Measurements from ENCODE around the gene CTDNEP1.
"Not testable (repeated sequence)": the region's sequence is repeated elsewhere in the genome, so short reads cannot be mapped to it uniquely, and the experiment has no call there.

The CTDNEP1 gene

DNA sequence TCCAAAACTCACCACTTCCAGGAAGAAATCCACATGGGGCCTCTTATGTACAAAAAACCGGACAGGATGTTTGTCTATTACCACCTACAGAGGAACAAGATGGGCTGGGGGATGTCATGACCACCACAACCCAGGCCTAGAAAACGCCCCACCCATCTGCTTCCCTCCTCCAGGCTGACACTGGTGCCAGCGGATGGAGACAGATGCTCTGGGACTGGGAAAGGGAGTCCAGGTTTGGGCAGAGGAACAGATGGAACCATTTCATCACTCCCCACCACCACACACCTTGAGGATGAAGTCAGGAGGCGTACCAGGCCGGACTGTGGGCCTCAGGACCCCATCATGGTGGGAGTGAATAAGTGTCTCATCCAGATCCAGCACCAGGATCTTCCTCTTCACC lies 4.8 kb downstream of the CTDNEP1 start:
- DNase-seq (ENCODE audit: low spot score) = no peak

DNA sequence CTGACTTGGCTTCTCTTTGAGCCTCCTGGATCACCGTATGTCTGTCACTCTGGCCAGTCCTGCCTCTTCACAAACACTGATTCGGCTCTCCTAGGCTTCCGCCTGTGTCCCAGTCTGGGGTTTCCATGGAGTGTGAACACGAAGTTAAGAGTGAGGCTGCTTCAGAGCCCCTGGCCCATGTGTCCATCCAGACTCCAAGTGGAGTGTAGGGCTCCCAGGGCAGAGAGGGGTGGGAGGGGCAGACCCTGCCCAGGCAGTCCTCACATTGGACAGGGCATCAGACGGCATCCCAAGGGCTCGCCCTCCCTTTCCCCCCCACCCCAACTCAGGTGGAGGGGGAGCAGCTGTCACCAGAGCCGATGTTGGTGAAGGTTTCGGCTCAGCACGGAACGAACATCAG lies 7.7 kb downstream of the CTDNEP1 start:
- DNase-seq (ENCODE audit: low spot score) = not testable (repeated sequence)

DNA sequence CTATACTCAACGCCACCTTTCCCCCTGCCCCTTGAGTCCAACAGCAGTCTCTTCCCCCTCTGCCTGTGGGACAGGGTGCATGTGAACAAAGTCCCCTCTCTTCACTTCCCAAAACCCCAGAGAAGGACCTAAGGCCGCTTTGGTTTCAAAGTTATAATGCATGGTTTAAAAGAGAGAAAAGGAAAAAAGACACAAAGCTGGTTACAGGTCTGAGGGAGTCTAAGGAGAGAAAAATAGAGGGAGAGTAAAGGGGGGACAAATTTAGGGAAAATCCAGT lies 8.1 kb downstream of the CTDNEP1 start:
- no peak for DNase-seq (ENCODE audit: low spot score)

DNA sequence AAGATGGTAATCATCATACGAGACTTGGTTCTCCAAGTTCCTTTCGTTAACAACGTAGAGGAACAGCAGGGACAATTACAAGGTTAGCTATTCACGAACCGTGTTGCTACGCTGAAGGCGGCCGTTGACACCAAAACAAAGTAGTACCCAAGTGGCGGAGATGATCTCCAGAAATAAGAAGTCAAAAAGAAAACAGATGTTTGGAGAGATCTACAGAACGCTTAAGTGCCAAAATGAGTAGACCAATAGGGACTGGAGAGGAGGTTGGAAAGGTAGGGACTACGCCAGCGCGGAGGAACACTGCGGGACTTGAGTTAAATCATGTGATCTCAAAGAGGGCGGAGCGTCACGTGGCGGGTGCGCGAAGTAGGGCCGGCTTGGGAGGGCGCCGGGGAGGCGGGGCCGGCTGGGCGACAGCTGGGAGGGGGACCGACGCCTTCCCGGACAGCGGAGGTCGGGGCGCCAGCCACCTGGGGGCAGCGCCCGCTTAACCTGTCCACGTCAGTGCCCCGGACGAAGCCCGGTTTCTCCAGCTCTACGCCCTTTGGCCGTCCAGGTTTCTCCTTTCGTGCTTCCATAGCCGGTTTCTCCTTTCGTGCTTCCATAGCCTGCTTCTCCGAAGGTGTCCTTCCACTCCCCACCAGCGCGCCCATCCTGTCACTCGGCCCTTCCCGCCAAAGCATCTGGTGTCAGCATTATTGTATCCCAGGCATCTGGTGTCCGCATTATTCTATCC lies 8.6 kb downstream of the CTDNEP1 start:
- peak; percentile 94 for DNase-seq (ENCODE audit: low spot score)

DNA sequence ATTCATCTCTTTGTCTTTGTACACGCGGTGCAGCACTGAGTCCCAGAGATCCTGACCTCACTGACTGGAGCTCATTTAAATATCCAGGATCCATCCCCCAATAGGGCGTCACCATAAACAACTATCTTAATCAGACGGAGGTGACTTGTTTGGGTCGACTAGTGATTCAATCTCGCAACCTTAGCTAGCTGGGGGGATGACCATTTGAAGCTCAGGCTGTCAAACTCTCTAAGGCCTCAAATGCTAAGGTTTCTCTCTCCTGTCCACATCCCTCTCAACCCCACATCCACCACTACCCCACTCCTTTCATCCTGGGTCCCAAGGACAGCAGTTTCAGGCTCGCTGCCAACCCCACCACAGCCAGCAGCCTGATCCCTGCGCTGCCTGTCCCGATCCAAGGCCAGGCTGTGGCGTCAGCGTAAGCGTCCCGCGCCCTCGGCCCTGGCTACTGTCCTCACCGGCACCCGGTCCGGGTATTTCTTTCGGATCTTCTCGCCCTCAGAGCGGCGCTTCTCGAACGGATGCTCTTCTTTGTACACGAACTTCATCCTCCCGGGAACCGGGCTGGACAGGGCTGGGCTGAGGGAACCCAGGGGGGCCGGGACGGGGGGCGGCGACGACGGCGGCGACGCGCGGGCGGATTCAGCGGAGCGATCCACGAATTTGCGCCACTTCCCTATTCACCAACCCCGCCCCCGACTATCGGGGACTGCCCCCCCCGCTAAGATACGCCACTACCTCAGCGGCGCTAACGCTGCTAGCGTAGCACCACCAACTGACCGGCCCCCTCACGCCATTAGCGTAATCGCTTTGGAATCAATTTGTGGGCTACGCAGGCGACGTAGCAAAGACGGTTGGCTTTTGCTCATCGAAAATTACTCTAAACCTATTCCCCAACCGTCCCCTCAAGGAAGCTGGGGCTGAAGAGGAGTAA lies 9.5 kb downstream of the CTDNEP1 start, which contains the start of gene GABARAP:
Gene GABARAP (minus strand): TSS at position 667 of the 934 bp plus-strand sequence. CDS start 119 bp downstream, at position 548.
- DNase-seq (ENCODE audit: low spot score) = peak; percentile 95

DNA sequence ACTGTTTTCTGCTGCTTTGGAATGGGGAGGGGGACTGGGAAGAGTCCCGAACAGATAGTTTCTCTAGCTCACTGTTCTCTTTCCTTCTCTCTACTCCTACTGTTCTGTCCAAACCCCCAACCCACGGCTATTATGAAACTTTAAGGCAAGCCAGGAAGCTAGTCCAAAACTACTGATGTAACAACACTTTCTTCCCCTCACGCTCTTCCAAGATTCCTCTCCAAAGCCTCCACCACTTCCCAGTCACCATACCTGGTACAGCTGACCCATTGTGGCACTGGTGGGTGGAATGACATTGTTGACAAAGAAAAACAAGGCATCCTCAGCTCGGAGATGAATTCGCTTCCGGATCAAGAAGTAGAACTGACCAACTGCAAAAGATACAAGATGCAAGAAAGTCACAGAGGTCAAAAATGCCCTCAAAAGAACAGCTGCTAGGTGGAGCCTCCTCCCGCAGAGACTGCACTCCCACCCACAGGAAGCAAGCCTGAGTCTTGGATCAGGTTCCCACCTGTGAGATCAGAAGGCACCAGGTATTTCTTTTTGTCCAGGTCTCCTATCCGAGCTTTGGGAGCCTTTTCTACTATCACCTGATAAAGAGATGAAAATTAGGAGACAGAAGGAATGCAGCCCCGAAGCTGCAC lies 10.3 kb downstream of the CTDNEP1 start:
- DNase-seq (ENCODE audit: low spot score) = no peak

DNA sequence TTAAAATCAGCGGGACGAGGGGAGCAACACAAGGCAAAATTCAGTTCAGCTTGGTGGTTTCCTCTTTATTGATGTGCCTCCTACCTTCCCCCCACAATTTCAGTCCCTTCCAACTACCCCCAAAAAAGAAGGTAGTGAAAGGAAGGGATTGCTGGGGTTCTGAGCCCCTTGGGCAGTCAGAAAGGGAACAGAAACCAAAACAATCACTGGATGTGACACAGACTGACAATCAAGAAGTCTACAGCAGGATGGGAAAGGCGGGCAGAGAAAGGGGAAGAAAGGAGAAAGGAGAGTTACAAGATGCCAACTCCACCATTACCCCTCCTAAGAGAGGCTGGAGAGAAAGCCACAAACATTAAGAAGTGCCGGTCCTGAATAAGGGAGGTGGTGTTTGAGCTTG lies 11.2 kb downstream of the CTDNEP1 start:
- DNase-seq (ENCODE audit: low spot score) = peak; percentile 67

DNA sequence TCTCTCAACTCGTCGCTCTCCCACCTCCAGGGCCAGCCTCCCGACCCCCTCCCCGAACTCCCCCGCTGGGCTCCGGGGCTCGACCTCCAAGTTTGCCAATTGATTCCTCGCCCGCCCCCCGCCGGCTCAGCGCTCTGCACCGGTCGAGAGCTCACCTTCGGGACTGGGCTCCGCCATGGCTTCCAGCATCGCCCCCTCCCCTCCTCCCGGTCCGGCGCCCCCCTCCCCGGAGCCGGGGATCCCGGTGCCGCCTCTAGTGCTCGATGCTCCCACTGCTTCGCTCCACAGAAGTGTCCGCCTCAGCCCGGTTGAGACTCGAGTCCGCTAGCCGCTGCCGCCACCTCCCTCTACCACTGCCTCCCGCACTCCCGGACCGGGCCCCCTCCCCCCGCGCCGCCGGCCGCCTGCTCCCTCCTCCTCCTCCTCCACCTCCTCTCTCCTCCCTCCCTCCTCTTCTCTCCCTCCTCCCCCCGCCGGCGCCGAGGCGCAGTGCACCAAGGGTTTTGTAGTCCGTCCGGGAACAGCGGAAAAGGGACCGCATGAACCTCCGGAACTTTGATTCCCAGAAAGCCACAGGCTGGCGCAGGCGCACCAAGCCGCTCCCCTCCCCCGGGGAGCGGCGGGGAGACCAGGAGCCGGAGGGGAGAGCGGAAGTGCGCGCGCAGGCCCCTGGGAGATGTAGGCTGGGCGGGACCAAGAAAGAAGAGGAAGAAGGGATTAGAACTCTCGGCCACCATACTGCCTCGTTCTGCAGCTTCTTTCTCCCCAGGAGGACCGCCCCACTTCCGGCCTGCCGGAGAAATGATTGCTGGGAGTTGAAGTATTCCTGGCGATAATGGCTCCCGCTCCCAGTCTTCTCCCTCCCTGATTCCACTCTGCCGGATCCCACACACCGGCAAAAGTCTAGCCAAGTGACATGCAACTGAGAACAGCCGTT lies 12.2 kb downstream of the CTDNEP1 start, which contains the start of gene PHF23:
Gene PHF23 (minus strand): TSS at position 367 of the 937 bp plus-strand sequence. CDS start 178 bp downstream, at position 189.
- DNase-seq (ENCODE audit: low spot score) = peak; percentile 100

DNA sequence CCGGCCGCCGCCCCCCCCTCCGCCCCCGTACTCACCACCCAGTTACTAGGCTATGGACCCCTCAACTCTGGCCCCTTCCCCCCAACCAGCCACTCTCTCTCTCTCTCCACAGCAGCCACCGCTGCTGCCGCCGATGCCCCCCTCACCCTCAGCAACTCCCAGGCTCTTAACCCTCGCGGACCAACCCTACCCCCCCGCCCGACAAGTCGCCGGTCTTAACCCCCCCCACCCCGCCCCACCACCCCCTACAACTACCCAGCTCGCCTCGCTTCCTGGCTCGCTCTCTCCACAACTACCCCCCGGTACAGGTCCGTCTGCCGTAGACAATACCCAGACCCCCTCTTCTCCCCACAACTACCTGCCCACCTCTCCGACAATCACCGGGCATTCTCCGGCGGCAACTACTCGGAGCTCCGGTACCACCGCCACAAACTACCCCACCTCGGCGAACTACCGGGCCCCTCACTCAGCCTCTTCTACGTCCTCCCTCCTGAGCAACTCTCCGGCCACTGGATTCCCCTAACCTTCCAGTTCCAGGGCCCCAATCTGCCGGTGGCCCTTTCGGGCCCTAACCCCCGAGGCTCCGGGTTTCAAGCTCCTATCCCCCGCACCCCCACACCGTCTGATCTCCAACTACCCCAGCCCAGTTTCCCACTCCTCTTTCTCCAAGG lies 13.0 kb downstream of the CTDNEP1 start:
- DNase-seq (ENCODE audit: low spot score) = peak; percentile 39

DNA sequence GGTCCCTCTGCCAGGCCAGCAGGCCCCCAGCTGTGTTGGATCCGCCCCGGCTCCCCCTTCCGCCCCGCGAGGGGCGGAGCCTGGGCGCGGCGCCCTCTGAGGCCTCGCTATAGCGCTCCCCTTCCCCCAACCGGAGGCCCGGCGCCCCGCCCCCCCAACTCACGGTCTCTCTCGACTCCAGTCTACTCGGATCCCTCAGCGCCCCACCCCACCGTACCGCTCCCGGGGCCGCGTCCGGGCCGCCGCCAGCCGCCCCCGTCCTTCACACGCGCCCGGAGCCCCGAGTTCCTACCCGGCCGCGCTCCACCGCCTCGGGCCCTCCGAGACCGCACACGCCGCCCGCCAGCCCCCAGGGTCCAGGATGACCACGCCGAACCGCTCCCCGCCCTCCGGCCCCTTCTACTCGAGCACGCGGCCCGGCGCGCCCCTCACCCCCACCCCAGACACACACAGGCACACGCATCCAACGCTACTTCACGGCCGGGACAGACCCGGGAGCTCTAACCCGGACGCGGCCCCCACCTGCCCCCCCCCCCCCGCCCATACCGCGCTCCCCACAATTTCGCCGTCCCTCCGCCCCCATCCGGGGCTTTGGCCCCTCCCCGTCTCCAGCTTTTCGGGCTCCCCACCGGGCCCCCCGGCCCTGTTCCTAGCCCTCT lies 13.6 kb downstream of the CTDNEP1 start:
- peak; percentile 51 for DNase-seq (ENCODE audit: low spot score)

DNA sequence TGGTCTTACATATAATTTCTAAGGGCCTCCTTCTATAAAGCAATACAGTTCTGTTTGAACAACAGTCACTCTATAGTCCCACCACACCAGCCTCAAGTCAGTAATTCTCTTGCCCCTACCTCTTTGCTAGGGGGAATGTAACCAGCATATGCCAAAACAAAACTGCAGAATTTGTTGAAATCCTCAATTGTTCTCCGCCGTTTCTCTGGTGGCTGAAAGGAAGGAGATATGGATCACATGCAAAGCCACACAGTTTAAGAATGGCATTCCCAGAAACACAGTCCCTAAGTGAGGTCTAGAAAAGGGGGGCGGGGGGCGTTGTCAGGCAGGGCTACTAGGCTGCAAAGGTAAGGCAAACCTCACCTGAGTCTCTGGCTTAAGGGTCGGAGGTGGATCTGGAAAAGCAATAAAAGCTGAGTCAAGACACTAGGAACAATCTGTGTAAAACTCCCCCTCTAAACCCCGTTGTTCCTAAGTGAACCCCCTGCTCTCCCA lies 14.2 kb downstream of the CTDNEP1 start:
- DNase-seq (ENCODE audit: low spot score) = no peak

DNA sequence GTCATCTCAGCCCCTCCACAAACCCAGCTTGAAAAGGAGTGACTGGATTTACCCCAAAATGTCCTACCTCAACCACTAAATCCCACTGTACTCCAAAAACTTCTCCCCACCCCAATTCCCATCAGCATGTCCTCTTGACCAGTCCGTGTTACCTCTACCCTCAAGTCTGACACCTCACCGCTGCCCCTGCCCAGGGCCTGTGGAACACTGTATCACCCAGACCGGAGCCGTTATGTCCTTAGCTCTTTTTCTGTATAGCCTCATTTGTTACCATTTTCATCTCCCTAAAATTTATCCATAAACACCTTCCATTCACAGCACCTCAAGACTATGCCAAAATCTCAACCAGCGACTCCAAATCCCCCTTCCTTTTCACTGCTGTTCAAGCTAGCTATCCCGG lies 14.7 kb downstream of the CTDNEP1 start:
- DNase-seq (ENCODE audit: low spot score) = no peak

DNA sequence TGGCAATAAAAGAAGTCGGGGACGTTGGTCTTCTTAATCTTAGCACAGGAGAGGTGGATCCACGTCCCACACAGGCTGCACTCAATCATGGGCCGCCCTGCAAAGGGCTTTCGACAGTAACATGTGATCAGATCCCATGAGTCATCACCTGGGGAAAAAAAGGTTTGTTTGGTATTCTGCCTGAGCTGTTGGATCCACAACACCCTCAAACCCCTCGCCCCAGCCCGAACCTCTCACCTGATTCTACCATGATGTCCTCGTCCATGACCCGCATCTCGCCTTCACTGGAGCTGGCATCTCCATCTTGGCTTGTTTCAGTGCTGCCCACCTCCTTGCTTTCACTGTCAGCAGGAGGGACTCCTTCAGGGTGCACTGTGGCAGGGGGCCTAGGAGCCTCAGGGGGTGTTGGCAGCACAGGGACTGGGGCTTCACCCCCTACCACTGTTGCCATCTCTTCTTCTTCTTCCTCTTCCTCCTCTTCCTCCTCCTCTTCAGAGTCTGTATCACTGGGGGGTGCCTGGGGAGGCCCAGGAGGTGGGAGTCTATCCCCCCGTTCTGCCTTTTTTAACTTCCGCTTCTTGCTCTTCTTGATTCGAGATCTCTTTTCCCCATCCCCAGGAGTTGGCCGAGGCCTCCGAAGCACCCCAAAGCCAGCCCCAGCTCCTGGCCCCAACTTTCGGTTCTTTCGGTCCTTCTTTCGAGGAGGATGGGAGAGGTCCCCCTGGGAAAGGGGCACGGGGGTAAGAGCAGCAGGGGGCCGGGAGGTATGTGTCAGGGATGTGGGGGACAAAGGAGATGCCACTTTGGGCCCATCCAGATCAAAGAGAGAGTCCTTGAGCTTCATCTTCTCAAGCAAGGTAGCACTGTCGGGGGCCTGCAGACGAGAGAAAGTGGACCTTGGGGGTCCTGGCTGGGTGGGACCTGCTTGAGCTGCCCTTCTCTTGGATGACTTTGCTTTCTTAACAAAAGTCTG lies 15.6 kb downstream of the CTDNEP1 start:
- no peak for DNase-seq (ENCODE audit: low spot score)

DNA sequence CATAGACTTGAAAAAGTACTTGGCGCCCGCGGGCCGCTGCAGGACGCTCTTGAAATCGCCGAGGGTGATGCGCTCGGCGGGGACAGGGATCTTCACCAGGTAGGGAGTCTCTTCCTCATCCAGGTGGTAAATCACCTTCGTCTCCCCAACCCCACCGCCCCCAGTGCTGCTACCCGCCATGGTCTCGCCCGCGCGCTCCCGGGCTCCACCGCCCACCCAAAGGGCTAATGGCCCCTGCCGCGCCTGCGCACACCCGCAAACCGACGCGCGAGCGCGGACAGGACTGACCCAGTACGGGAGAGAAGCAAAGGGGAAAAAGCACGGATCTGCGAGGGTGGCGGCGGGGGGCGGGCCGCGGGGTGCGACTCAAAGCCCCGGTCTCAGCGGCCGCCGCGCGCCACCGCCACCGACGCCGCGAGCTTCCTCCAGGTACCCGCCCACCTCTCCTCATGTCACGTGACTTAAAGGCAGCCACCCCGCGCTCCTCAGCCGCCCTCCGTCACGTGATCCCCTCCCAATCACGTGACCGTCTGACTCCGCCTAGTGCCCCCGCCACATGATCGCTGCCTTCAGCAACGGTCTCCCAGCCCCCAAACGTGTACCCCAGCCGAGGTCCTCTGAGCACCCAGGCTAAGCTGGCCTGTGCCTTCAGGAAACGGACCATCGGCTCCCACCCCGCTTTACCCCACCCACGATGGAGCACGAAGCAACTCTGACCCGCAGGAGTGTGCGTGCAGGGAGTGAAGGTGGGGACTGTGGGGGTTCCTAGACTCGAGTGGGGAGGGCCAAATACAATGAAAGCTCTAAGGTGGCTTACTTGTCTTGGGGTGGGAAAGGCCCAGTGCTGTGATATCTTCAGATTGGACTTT lies 17.2 kb downstream of the CTDNEP1 start, which contains the start of gene DVL2:
Gene DVL2 (minus strand): TSS at position 435 of the 869 bp plus-strand sequence. CDS start 255 bp downstream, at position 180.
- peak; percentile 95 for DNase-seq (ENCODE audit: low spot score)

DNA sequence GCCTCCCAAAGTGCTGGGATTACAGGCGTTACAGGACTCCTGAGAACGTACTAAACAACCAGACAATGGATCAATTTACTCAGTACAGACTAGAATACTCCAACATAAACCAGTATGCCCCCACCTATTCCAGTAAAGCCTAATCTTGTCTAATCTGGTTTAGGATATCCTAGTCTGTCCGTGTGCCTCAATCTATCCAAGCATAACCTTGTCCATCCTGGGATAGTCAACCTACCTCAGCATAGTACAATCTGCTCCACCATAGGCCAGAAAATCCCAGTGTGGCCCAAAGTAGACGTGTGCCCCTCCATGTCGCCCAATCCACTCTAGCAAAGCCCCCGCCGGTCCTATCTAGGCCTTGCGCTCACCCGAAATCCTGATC lies 17.8 kb downstream of the CTDNEP1 start:
- no peak for DNase-seq (ENCODE audit: low spot score)

DNA sequence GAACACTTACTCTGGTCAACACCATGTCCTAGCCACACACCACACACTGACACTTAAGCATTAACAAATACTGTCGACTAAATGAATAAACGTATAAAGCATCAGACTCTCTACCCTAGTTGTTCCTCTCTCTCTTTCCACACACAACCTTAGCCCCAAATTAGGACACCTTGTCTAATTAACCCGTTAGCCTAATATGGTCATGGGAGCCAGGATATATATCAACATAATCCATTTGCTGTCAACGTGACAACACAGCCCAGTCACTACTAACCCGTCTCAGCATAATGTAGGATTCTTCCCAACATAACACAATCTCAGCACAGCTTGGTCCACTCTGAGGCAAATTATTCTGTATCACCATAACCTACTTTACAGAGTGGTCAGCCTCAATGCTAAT lies 19.4 kb downstream of the CTDNEP1 start:
- DNase-seq (ENCODE audit: low spot score) = no peak

DNA sequence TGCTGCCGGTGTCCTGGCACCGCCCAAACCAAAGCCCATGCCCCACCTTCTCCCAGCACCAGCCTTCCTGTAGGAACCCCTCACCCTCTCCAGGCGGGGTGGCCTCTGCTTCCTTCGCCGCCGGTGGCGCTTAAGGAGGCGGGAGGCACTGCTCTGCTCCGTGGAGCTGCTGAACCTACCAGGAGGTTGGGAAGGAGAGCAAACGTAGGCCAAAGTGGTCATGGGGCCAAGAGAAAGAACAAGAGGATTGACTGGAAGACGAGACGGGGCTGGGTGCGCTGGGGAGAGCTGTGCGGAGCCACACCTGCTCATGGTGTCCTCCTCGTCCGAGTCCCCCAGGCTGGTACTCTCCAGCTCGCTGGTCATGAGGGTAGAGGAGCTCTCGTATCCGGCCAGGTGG lies 22.0 kb downstream of the CTDNEP1 start:
- DNase-seq (ENCODE audit: low spot score) = no peak

DNA sequence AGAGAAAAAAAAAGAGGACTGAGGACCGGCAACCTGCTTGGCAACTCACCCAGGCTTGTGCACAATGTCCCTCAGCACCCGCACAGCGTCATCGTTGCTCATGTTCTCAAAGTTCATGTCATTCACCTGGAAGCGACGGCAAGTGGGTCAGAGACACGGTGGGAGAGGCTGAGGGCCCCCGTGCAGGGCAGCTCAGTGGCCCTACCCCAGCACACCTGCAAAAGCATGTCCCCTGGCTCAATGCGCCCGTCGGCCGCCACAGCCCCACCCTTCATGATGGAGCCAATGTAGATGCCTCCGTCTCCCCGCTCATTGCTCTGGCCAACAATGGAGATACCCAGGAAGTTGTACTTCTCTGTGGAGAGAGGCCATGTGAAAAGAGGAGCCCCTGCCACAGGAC lies 22.6 kb downstream of the CTDNEP1 start:
- no peak for DNase-seq (ENCODE audit: low spot score)
